MM.1S (cell line): Measurements from ENCODE around the gene VEGFB.

ENCODE experiments used
- DNase-seq: peaks from one replicate; pipeline ENCODE4 v3.0.0-alpha.2; 2015
- H2AFZ ChIP-seq: fragments of 300-600 bp; sonication (generic); 2 replicates; pipeline ENCODE4 v1.6.0; 2016; ENCODE audit warnings: antibody characterized with exemption, low read length
- H3F3A ChIP-seq: fragments of 300-600 bp; sonication (generic); 2 replicates; pipeline ENCODE4 v1.6.1; 2016; ENCODE audit warnings: mild to moderate bottlenecking, antibody characterized with exemption, low read length, moderate library complexity, mixed read lengths; ENCODE audit not compliant: insufficient read depth
- H3K27ac ChIP-seq: fragments of 300-600 bp; sonication (generic); 2 replicates; pipeline ENCODE4 v1.5.1; 2016; ENCODE audit warnings: mild to moderate bottlenecking, low read length
- H3K27me3 ChIP-seq: fragments of 300-600 bp; sonication (generic); replicated peaks from 2 replicates; pipeline ENCODE4 v1.6.0; 2016; ENCODE audit warnings: low read length; ENCODE audit not compliant: insufficient read depth
- H3K36me3 ChIP-seq: fragments of 300-600 bp; sonication (generic); replicated peaks from 2 replicates; pipeline ENCODE4 v1.6.1; 2016; ENCODE audit warnings: mild to moderate bottlenecking, low read length, mixed read lengths; ENCODE audit not compliant: insufficient read depth
- H3K4me1 ChIP-seq: fragments of 300-600 bp; sonication (generic); 2 replicates; pipeline ENCODE4 v1.6.1; 2016; ENCODE audit warnings: low read length, mixed read lengths
- H3K4me2 ChIP-seq: fragments of 300-600 bp; sonication (generic); 2 replicates; pipeline ENCODE4 v1.6.0; 2016; ENCODE audit warnings: low read depth, low read length
- H3K4me3 ChIP-seq: fragments of 300-600 bp; sonication (generic); 2 replicates; pipeline ENCODE4 v1.5.1; 2016; ENCODE audit warnings: low read length, mixed read lengths
- H3K79me2 ChIP-seq: fragments of 300-600 bp; sonication (generic); 2 replicates; pipeline ENCODE4 v1.6.1; 2016; ENCODE audit warnings: mixed run types, low read length, mixed read lengths
- H3K9ac ChIP-seq: fragments of 300-600 bp; sonication (generic); 2 replicates; pipeline ENCODE4 v1.6.1; 2016; ENCODE audit warnings: low read length, mixed read lengths
- H3K9me2 ChIP-seq: fragments of 300-600 bp; sonication (generic); replicated peaks from 2 replicates; pipeline ENCODE4 v1.6.1; 2016; ENCODE audit warnings: mild to moderate bottlenecking, low read length, mixed read lengths; ENCODE audit not compliant: insufficient read depth
- H3K9me3 ChIP-seq: fragments of 300-600 bp; sonication (generic); replicated peaks from 2 replicates; pipeline ENCODE4 v1.6.1; 2016; ENCODE audit warnings: mild to moderate bottlenecking, low read length, mixed read lengths; ENCODE audit not compliant: insufficient read depth
- H4K20me1 ChIP-seq: fragments of 300-600 bp; sonication (generic); 2 replicates; pipeline ENCODE4 v1.6.1; 2016; ENCODE audit warnings: mild to moderate bottlenecking, low read length, moderate library complexity, mixed read lengths; ENCODE audit not compliant: insufficient read depth
- CTCF ChIP-seq: fragments of 300-600 bp; sonication (generic); IDR thresholded peaks from 2 replicates; pipeline ENCODE4 v1.5.1; 2016; ENCODE audit warnings: antibody characterized with exemption, low read length, mixed read lengths
- EZH2 ChIP-seq: fragments of 300-600 bp; sonication (generic); optimal IDR thresholded peaks from 2 replicates; pipeline ENCODE3; 2017; ENCODE audit warnings: low read depth, mild to moderate bottlenecking, antibody characterized with exemption, low read length, mixed read lengths
- EZH2phosphoT487 ChIP-seq: fragments of 300-600 bp; sonication (generic); IDR thresholded peaks from 2 replicates; pipeline ENCODE4 v1.6.1; 2018; ENCODE audit warnings: antibody characterized with exemption, low read length

VEGFB gene

GRCh38 chr11:64227405-64227956, 6.9 kb upstream of the VEGFB start:
- Histone ChIP-seq H3K79me2 (peaks cover 29% of the 10 kb centered on the region), H2AFZ (no peak overlapping the region), H3K9me3 (no peaks in the 10 kb centered on the region), H3K27me3 (no peaks in the 10 kb centered on the region), H3K27ac (no peak overlapping the region), H3K36me3 (no peaks in the 10 kb centered on the region), H3K4me3 (peak overlapping the region; percentile 87), H3K4me1 (peaks cover 14% of the 10 kb centered on the region), H3F3A (peaks cover 7% of the 10 kb centered on the region), H4K20me1 (no peaks in the 10 kb centered on the region), H3K9me2 (no peaks in the 10 kb centered on the region), H3K9ac (peak overlapping the region; percentile 79; the same call in 1 of the 2 replicates), H3K4me2 (peak overlapping the region; percentile 93)
- no peak for TF ChIP-seq EZH2
- TF ChIP-seq CTCF: no peak
- no peak for TF ChIP-seq EZH2phosphoT487
- DNase-seq: no peak

GRCh38 chr11:64229090-64229743, 5.2 kb upstream of the VEGFB start:
- H4K20me1 ChIP-seq: no peaks in the 10 kb centered on the region
- H3K27me3 ChIP-seq: no peaks in the 10 kb centered on the region
- no peaks in the 10 kb centered on the region for H3K9me2 ChIP-seq
- H3K36me3 ChIP-seq: no peaks in the 10 kb centered on the region
- no peak overlapping the region for H2AFZ ChIP-seq
- no peak for DNase-seq
- H3K4me1 ChIP-seq: peaks cover 14% of the 10 kb centered on the region
- peaks cover 29% of the 10 kb centered on the region for H3K79me2 ChIP-seq
- H3K9ac ChIP-seq: no peak overlapping the region
- H3F3A ChIP-seq: peaks cover 10% of the 10 kb centered on the region
- no peak overlapping the region; the same call in 1 of the 2 replicates for H3K27ac ChIP-seq
- no peak overlapping the region for H3K4me3 ChIP-seq
- H3K9me3 ChIP-seq: no peaks in the 10 kb centered on the region
- no peak for TF ChIP-seq EZH2
- TF ChIP-seq CTCF: no peak
- TF ChIP-seq EZH2phosphoT487: no peak
- H3K4me2 ChIP-seq: peak overlapping the region; percentile 85; the same call in 1 of the 2 replicates

- Histone ChIP-seq H4K20me1 (no peaks in the 10 kb centered on the region), H3K79me2 (peaks cover 29% of the 10 kb centered on the region), H3F3A (peaks cover 10% of the 10 kb centered on the region), H3K27me3 (no peaks in the 10 kb centered on the region), H3K4me2 (peak overlapping the region; percentile 85), H2AFZ (peak overlapping the region; percentile 78), H3K9me3 (no peaks in the 10 kb centered on the region), H3K36me3 (no peaks in the 10 kb centered on the region), H3K4me3 (peak overlapping the region; percentile 97), H3K9me2 (no peaks in the 10 kb centered on the region), H3K4me1 (peaks cover 14% of the 10 kb centered on the region), H3K27ac (peak overlapping the region; percentile 51; the same call in 1 of the 2 replicates), H3K9ac (peak overlapping the region; percentile 89)
- TF ChIP-seq EZH2phosphoT487: no peak
- TF ChIP-seq EZH2: no peak
- no peak for TF ChIP-seq CTCF
- no peak for DNase-seq
Measured at GRCh38 chr11:64229744-64230170, 4.6 kb upstream of the VEGFB start.
